HCT116 (cell line): ENCODE results near the gene CLASP1. TPM values are rescaled to one million over a fixed set of nuclear protein-coding genes. Genes with fewer than 3 reads are reported as not detected.

Experiments used
- ATAC-seq: fragments of 200-7000 bp; cut with Tn5 transposase; 2 replicates; pipeline ENCODE4 v1.9.1; 2020; ENCODE audit warnings: mild to moderate bottlenecking, moderate library complexity
- BruUV-seq: library from RNA; stranded (reverse); fragments of 400-500 nt; replicated peaks from 2 replicates; lab custom pipeline; 2021; lab: Mats Ljungman, UMichigan
- CTCF ChIA-PET: fragments of 300-600 bp; sonication (Branson Sonifier 250); formaldehyde crosslinking; loops from one replicate; lab custom pipeline; 2021; ENCODE audit warnings: antibody characterized with exemption; lab: Charles Lee
- POLR2A ChIA-PET: fragments of 300-600, 350-600 bp; sonication (Branson Sonifier 250); formaldehyde crosslinking; loops from one replicate; lab custom pipeline; 2021; ENCODE audit warnings: antibody characterized with exemption; lab: Charles Lee
- RAD21 ChIA-PET, 2 experiments: fragments of 300-600 bp; sonication (Branson Sonifier 250); formaldehyde crosslinking; loops; one replicate each; lab custom pipeline; 2023; ENCODE audit warnings: low total read pairs in 2 of 2; ENCODE audit not compliant: uncharacterized antibody in 2 of 2, unreplicated experiment in 2 of 2, low non-redundant PET in 1 of 2; lab: Charles Lee
- DNase-seq: peaks from one replicate; pipeline ENCODE4 v3.0.0-alpha.2; 2010; ENCODE audit warnings: low read depth, low spot score
- H2AFZ ChIP-seq: fragments of 200-600 bp; shearing (Covaris generic), sonication (generic); 2 replicates; pipeline ENCODE4 v1.6.1; 2017; ENCODE audit warnings: low read depth, mixed run types, mixed read lengths, antibody characterized with exemption, low read length; ENCODE audit not compliant: poor library complexity, severe bottlenecking
- H3K27ac ChIP-seq: 2 replicates; pipeline ENCODE4 v1.5.1; 2012; ENCODE audit warnings: low read depth, low read length
- H3K27me3 ChIP-seq: fragments of 200-600 bp; sonication (generic); 2 replicates; pipeline ENCODE4 v1.6.1; 2016; ENCODE audit warnings: mixed run types, low read length, mixed read lengths; ENCODE audit not compliant: insufficient read depth
- H3K36me3 ChIP-seq, 2 experiments: fragments of 200-500 bp in 1 of 2; fragments of 200-600 bp in 1 of 2; sonication (Bioruptor generic) in 1 of 2; sonication (generic) in 1 of 2; 2 replicates each; pipeline versions ENCODE4 v1.5.1 to v1.6.1; 2014 to 2016; ENCODE audit warnings: low read length in 2 of 2, inconsistent platforms in 1 of 2, mixed read lengths in 1 of 2, mixed run types in 1 of 2; ENCODE audit not compliant: insufficient read depth in 2 of 2, control insufficient read depth in 1 of 2
- H3K4me1 ChIP-seq, 2 experiments: fragments of 200-600 bp in 1 of 2; sonication (generic) in 1 of 2; 2 replicates each; pipeline versions ENCODE4 v1.5.1 to v1.6.1; 2012 to 2017; ENCODE audit warnings: low read length in 2 of 2, inconsistent platforms in 1 of 2, mild to moderate bottlenecking in 1 of 2, mixed read lengths in 1 of 2, mixed run types in 1 of 2, moderate library complexity in 1 of 2; ENCODE audit not compliant: insufficient read depth in 2 of 2, control insufficient read depth in 1 of 2
- H3K4me2 ChIP-seq: fragments of 200-600 bp; sonication (generic); 2 replicates; pipeline ENCODE4 v1.6.1; 2017; ENCODE audit warnings: mixed run types, low read length, mixed read lengths
- H3K4me3 ChIP-seq, 2 experiments: fragments of 200-600 bp in 1 of 2; sonication (generic) in 1 of 2; replicated peaks in 1 of 2; 2 replicates each; pipeline ENCODE4 v1.5.1; 2011 to 2016; ENCODE audit warnings: low read length in 2 of 2, control low read depth in 1 of 2, low read depth in 1 of 2, mild to moderate bottlenecking in 1 of 2, mixed read lengths in 1 of 2, mixed run types in 1 of 2
- H3K79me2 ChIP-seq: fragments of 200-600 bp; sonication (generic); 2 replicates; pipeline ENCODE4 v1.6.1; 2017; ENCODE audit warnings: mild to moderate bottlenecking, mixed run types, low read length, moderate library complexity, mixed read lengths; ENCODE audit not compliant: insufficient read depth
- H3K9ac ChIP-seq: fragments of 200-600 bp; sonication (generic); 2 replicates; pipeline ENCODE4 v1.6.1; 2016; ENCODE audit warnings: low read length, mixed read lengths
- H3K9me2 ChIP-seq: fragments of 200-600 bp; sonication (generic), shearing (Covaris generic); 2 replicates; pipeline ENCODE4 v1.6.1; 2017; ENCODE audit warnings: mixed run types, mild to moderate bottlenecking, moderate library complexity; ENCODE audit not compliant: insufficient read depth
- H3K9me3 ChIP-seq, 2 experiments: fragments of 200-500 bp in 1 of 2; fragments of 200-600 bp in 1 of 2; sonication (Bioruptor generic) in 1 of 2; sonication (generic) in 1 of 2; 2 replicates each; pipeline ENCODE4 v1.6.1; 2014 to 2017; ENCODE audit warnings: low read length in 2 of 2, mixed read lengths in 2 of 2, inconsistent platforms in 1 of 2, low read depth in 1 of 2, mild to moderate bottlenecking in 1 of 2, mixed run types in 1 of 2, moderate library complexity in 1 of 2; ENCODE audit not compliant: control insufficient read depth in 1 of 2, insufficient read depth in 1 of 2
- H4K20me1 ChIP-seq: fragments of 200-600 bp; sonication (generic), shearing (Covaris generic); 2 replicates; pipeline ENCODE4 v1.6.1; 2017; ENCODE audit warnings: mixed run types, mild to moderate bottlenecking, moderate library complexity; ENCODE audit not compliant: insufficient read depth
- CEBPB ChIP-seq: IDR thresholded peaks from 2 replicates; pipeline ENCODE4 v1.6.1; 2012; ENCODE audit warnings: low read depth
- EGR1 ChIP-seq: IDR thresholded peaks from 2 replicates; pipeline ENCODE4 v1.6.1; 2012; ENCODE audit warnings: low read depth
- EZH2 ChIP-seq: fragments of 200-600 bp; sonication (generic); IDR thresholded peaks from 2 replicates; pipeline ENCODE4 v1.6.1; 2017; ENCODE audit warnings: antibody characterized with exemption, mixed run types
- EZH2phosphoT487 ChIP-seq: fragments of 200-600 bp; IDR thresholded peaks from 2 replicates; pipeline ENCODE4 v1.6.1; 2018; ENCODE audit warnings: antibody characterized with exemption, borderline replicate concordance
- JUND ChIP-seq: IDR thresholded peaks from 2 replicates; pipeline ENCODE4 v1.6.1; 2012
- MAX ChIP-seq: IDR thresholded peaks from 2 replicates; pipeline ENCODE4 v1.6.1; 2012
- POLR2A ChIP-seq: IDR thresholded peaks from 2 replicates; pipeline ENCODE4 v1.7.0; 2011; ENCODE audit warnings: borderline replicate concordance; ENCODE audit not compliant: insufficient read depth, insufficient read length; ENCODE audit errors: extremely low read depth
- POLR2AphosphoS5 ChIP-seq: IDR thresholded peaks from 2 replicates; pipeline ENCODE4 v1.6.1; 2011; ENCODE audit warnings: mild to moderate bottlenecking, low read depth, low read length, moderate library complexity
- RAD21 ChIP-seq: IDR thresholded peaks from 2 replicates; pipeline ENCODE4 v1.6.1; 2012; ENCODE audit warnings: low read depth, mild to moderate bottlenecking
- REST ChIP-seq: IDR thresholded peaks from 2 replicates; pipeline ENCODE4 v1.6.1; 2012; ENCODE audit warnings: low read depth
- SIN3A ChIP-seq: IDR thresholded peaks from 2 replicates; pipeline ENCODE4 v1.6.1; 2012; ENCODE audit warnings: low read depth
- SP1 ChIP-seq: IDR thresholded peaks from 2 replicates; pipeline ENCODE4 v1.6.1; 2012; ENCODE audit warnings: low read depth
- TCF7L2 ChIP-seq: IDR thresholded peaks from 2 replicates; pipeline ENCODE4 v1.7.0; 2011; ENCODE audit warnings: borderline replicate concordance, inconsistent platforms; ENCODE audit not compliant: insufficient read depth, insufficient read length; ENCODE audit errors: extremely low read depth
- ZBTB33 ChIP-seq: IDR thresholded peaks from 2 replicates; pipeline ENCODE4 v1.6.1; 2011; ENCODE audit warnings: mild to moderate bottlenecking, low read length, moderate library complexity; ENCODE audit not compliant: insufficient replicate concordance; ENCODE audit errors: extremely low read depth
- ZFX ChIP-seq: fragments of 450-650 bp; IDR thresholded peaks from 2 replicates; pipeline ENCODE4 v1.6.1; 2017
- ZNF274 ChIP-seq: fragments of 200-500 bp; sonication (Bioruptor generic); IDR thresholded peaks from 2 replicates; pipeline ENCODE4 v1.6.1; 2014; ENCODE audit warnings: mild to moderate bottlenecking, low read depth, low read length, inconsistent platforms
- intact Hi-C: fragments of 100-400 bp; cut with micrococcal nuclease; formaldehyde crosslinking; loops from 2 replicates; pipeline ENCODE4 v1.10.0; 2022
- total RNA-seq: library from RNA; stranded (reverse); gene quantifications from one replicate; pipeline ENCODE4 v1.2.1, GENCODE V29; 2021; ENCODE audit not compliant: unreplicated experiment
- TF ChIP-seq, protein P1 (sequence below): IDR thresholded peaks from 2 replicates; pipeline ENCODE4 v1.6.1; 2012
- TF ChIP-seq, protein P2 (sequence below), 3 experiments: fragments of 200-600 bp in 1 of 3; sonication (generic) in 1 of 3; IDR thresholded peaks in 2 of 3; conservative IDR thresholded peaks in 1 of 3; 2 replicates each; pipeline ENCODE4 v1.5.1; 2012 to 2017; ENCODE audit warnings: low read depth in 2 of 3, low read length in 2 of 3, antibody characterized with exemption in 1 of 3, borderline replicate concordance in 1 of 3, control low read depth in 1 of 3, mild to moderate bottlenecking in 1 of 3, mixed read lengths in 1 of 3, mixed run types in 1 of 3, moderate library complexity in 1 of 3; ENCODE audit not compliant: insufficient read depth in 1 of 3

CLASP1 gene
- total RNA-seq, 1 experiment from 2014 or later = 41.9 TPM

DNA sequence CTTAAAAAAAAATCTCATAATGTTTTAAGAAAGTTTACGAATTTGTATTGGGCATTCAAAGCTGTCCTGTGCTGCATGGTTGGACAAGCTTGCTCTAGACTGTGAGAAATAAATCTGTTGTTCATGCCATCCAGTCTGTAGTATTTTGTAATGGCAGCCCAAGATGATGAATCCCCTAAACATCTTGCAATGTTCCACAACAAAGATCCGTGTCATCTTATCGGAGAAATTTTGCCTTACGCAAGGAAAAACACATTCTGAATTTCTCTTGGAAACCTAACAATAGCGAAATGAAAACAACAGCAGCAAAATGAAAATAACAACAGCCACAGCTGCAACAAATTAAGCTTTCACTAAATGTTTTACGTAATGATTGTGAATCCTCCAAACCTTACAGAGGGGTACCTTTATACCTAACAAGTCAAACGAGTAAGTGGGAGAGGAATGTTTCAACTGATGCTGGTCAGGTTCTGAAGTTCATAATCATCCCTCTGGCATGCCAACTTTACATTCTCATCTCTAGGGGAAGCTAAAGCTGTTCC is 194.6 kb downstream of the CLASP1 start:
- H3K4me1 ChIP-seq = no peaks in the 10 kb centered on the region
- BruUV-seq = no TSS peak
- no peak for DNase-seq
- H3K27ac ChIP-seq = no peak overlapping the region
- intact Hi-C loops = no loop called here
- H3K9me2 ChIP-seq = no peaks in the 10 kb centered on the region
- no peak for TF ChIP-seq ZNF274
- TF ChIP-seq POLR2A = no peak
- no peak for TF ChIP-seq RAD21
- no peak for TF ChIP-seq TCF7L2
- no peak for TF ChIP-seq EGR1
- TF ChIP-seq EZH2phosphoT487 = no peak
- TF ChIP-seq, protein P1, sequence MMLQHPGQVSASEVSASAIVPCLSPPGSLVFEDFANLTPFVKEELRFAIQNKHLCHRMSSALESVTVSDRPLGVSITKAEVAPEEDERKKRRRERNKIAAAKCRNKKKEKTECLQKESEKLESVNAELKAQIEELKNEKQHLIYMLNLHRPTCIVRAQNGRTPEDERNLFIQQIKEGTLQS = no peak
- TF ChIP-seq ZFX = no peak
- TF ChIP-seq JUND = no peak
- no peak for TF ChIP-seq MAX
- TF ChIP-seq, protein P2, sequence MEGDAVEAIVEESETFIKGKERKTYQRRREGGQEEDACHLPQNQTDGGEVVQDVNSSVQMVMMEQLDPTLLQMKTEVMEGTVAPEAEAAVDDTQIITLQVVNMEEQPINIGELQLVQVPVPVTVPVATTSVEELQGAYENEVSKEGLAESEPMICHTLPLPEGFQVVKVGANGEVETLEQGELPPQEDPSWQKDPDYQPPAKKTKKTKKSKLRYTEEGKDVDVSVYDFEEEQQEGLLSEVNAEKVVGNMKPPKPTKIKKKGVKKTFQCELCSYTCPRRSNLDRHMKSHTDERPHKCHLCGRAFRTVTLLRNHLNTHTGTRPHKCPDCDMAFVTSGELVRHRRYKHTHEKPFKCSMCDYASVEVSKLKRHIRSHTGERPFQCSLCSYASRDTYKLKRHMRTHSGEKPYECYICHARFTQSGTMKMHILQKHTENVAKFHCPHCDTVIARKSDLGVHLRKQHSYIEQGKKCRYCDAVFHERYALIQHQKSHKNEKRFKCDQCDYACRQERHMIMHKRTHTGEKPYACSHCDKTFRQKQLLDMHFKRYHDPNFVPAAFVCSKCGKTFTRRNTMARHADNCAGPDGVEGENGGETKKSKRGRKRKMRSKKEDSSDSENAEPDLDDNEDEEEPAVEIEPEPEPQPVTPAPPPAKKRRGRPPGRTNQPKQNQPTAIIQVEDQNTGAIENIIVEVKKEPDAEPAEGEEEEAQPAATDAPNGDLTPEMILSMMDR (IDR thresholded peaks at IDR 0.05 in 2 of 3, conservative IDR thresholded peaks at IDR 0.05 in 1 of 3; ENCODE audit: borderline replicate concordance in 1 of 3, insufficient read depth in 1 of 3, low read depth in 2 of 3, low read length in 2 of 3) = no peak
- TF ChIP-seq EZH2 = no peak
- no peak for TF ChIP-seq CEBPB
- TF ChIP-seq ZBTB33 = no peak
- no peak for TF ChIP-seq SP1
- TF ChIP-seq POLR2AphosphoS5 = no peak
- no peak for TF ChIP-seq REST
- TF ChIP-seq SIN3A = no peak
- TF ChIP-seq, all 23 proteins: peak for 0
- H3K27me3 ChIP-seq = no peaks in the 10 kb centered on the region
- H2AFZ ChIP-seq = no peak overlapping the region
- H3K9me3 ChIP-seq = no peaks in the 10 kb centered on the region
- ChIA-PET POLR2A (no interaction called here), RAD21 (no interaction called here), CTCF (no interaction called here)
- H4K20me1 ChIP-seq = no peaks in the 10 kb centered on the region
- ATAC-seq = no peak
- no peaks in the 10 kb centered on the region for H3K79me2 ChIP-seq
- H3K36me3 ChIP-seq = peaks cover 0 to 3% of the 10 kb centered on the region in 2 experiments; a peak in 1 of 4 replicates
- H3K4me3 ChIP-seq = no peak overlapping the region
- H3K4me2 ChIP-seq = no peak overlapping the region
- H3K9ac ChIP-seq = no peak overlapping the region
